Stromal cell of bone marrow (primary cell): ENCODE measurements around the gene NDUFB6.
"Not testable (repeated sequence)": the region's sequence is repeated elsewhere in the genome, so short reads cannot be mapped to it uniquely, and the experiment has no call there.

ENCODE experiments used
- DNase-seq: peaks from one replicate; pipeline ENCODE4 v3.0.0-alpha.2; 2012; ENCODE audit warnings: low read depth

Gene NDUFB6

GRCh38 chr9:32524558-32524891, 48.4 kb downstream of the NDUFB6 start:
- not testable (repeated sequence) for DNase-seq

GRCh38 chr9:32523910-32524309, 49.0 kb downstream of the NDUFB6 start:
- DNase-seq, result no peak

- DNase-seq, result no peak
Observed at GRCh38 chr9:32518276-32518675, 54.7 kb downstream of the NDUFB6 start.

GRCh38 chr9:32516241-32516640, 56.7 kb downstream of the NDUFB6 start:
- no peak for DNase-seq

GRCh38 chr9:32508728-32509127, 64.2 kb downstream of the NDUFB6 start:
- no peak for DNase-seq

- no peak for DNase-seq
Observed at GRCh38 chr9:32503008-32503407, 70.0 kb downstream of the NDUFB6 start.
